Erythroblast (primary cell): ENCODE measurements around the gene ERICH2.

ENCODE experiments used
- GATA1 ChIP-seq: IDR thresholded peaks from 2 replicates; pipeline ENCODE4 v1.6.1; 2011; ENCODE audit warnings: low read depth, mild to moderate bottlenecking, control low read depth, low read length, moderate library complexity
- POLR2A ChIP-seq: IDR thresholded peaks from 2 replicates; pipeline ENCODE4 v1.6.1; 2011; ENCODE audit warnings: mild to moderate bottlenecking, low read length

- TF ChIP-seq POLR2A (no peak), GATA1 (no peak)
Observed at GRCh38 chr2:170806548-170806947, 36.4 kb downstream of the ERICH2 start.
